ENCODE results near the gene USP21. TPM values are rescaled to one million over a fixed set of nuclear protein-coding genes. Genes with fewer than 3 reads are reported as not detected.

USP21 gene
- total and polyA plus RNA-seq, 2 of the 13 experiments (the other 11 are each of a cell fraction or from before 2014, with no cell fraction given): 10.1 to 33.1 TPM

- TF ChIP-seq POGK (CRISPR knock-in tag; conservative IDR thresholded peaks at IDR 0.05) (peak; percentile 70; the same call in 1 of the 2 replicates), ZNF468 (CRISPR knock-in tag; IDR thresholded peaks at IDR 0.05) (no peak), PHF5A (CRISPR knock-in tag; IDR thresholded peaks at IDR 0.05; ENCODE audit: low read depth, unreplicated experiment) (peak; percentile 70), REXO4 (CRISPR knock-in tag; IDR thresholded peaks at IDR 0.05; ENCODE audit: borderline replicate concordance) (no peak), PREB (CRISPR knock-in tag; IDR thresholded peaks at IDR 0.05) (no peak), TCF12 (IDR thresholded peaks at IDR 0.05) (no peak), TCF12 (CRISPR knock-in tag; IDR thresholded peaks at IDR 0.05) (no peak), ZNF343 (CRISPR knock-in tag; IDR thresholded peaks at IDR 0.05) (peak; percentile 41; the same call in 1 of the 2 replicates), HINFP (CRISPR knock-in tag; IDR thresholded peaks at IDR 0.05; ENCODE audit: low read depth) (peak; percentile 65; the same call in 1 of the 2 replicates), NR2C2 (CRISPR knock-in tag; IDR thresholded peaks at IDR 0.05; ENCODE audit: borderline replicate concordance) (peak; percentile 98), IRF1 (CRISPR knock-in tag; IDR thresholded peaks at IDR 0.05; ENCODE audit: low read depth) (no peak), ZNF251 (CRISPR knock-in tag; IDR thresholded peaks at IDR 0.05) (0 out of 2 replicates have a peak, but pooled peaks have one; percentile 51), ZNF121 (CRISPR knock-in tag; IDR thresholded peaks at IDR 0.05) (no peak), ATF4 (CRISPR knock-in tag; IDR thresholded peaks at IDR 0.05) (0 out of 4 replicates have a peak, but pooled peaks of 1 of the 2 experiments have one; percentile 32), ZNF441 (CRISPR knock-in tag; IDR thresholded peaks at IDR 0.05; ENCODE audit: borderline replicate concordance) (peak; percentile 63; the same call in 1 of the 2 replicates), KDM3A (CRISPR knock-in tag; IDR thresholded peaks at IDR 0.05; ENCODE audit: low read depth) (no peak), ZNF557 (CRISPR knock-in tag; IDR thresholded peaks at IDR 0.05) (no peak), JDP2 (CRISPR knock-in tag; IDR thresholded peaks at IDR 0.05; ENCODE audit: borderline replicate concordance) (no peak), RFX3 (CRISPR knock-in tag; IDR thresholded peaks at IDR 0.05) (no peak), ZNF510 (CRISPR knock-in tag; IDR thresholded peaks at IDR 0.05; ENCODE audit: low read depth) (0 out of 2 replicates have a peak, but pooled peaks have one; percentile 53), HOXA5 (CRISPR knock-in tag; IDR thresholded peaks at IDR 0.05) (no peak), SOX6 (IDR thresholded peaks at IDR 0.05) (no peak), SOX6 (CRISPR knock-in tag; IDR thresholded peaks at IDR 0.05) (peak; percentile 72)
Measured at GRCh38 chr1:161201836-161202712, 42.8 kb downstream of the USP21 start, which contains the start of gene NDUFS2 (continued).
